Measurements from ENCODE around the gene GARIN5A.
A peak's percentile ranks its signal among the peaks of the same experiment; 100 is the strongest.
"Not testable (repeated sequence)": the region's sequence is repeated elsewhere in the genome, so short reads cannot be mapped to it uniquely, and the experiment has no call there.

GARIN5A gene

GRCh38 chr19:50488389-50489194, 11.9 kb upstream of the GARIN5A start:
- no peak for DNase-seq (ENCODE audit: low spot score)

- peak; percentile 35 for DNase-seq (ENCODE audit: low spot score)
Observed at GRCh38 chr19:50486823-50487515, 10.3 kb upstream of the GARIN5A start.

- no peak for DNase-seq (ENCODE audit: low spot score)
Observed at GRCh38 chr19:50485284-50485955, 8.8 kb upstream of the GARIN5A start.

- no peak for DNase-seq (ENCODE audit: low spot score)
Observed at GRCh38 chr19:50482916-50483315, 6.3 kb upstream of the GARIN5A start.

- no peak for DNase-seq (ENCODE audit: low spot score)
Observed at GRCh38 chr19:50482271-50482855, 5.7 kb upstream of the GARIN5A start.

GRCh38 chr19:50481351-50482149, 4.9 kb upstream of the GARIN5A start:
- no peak for DNase-seq (ENCODE audit: low spot score)

- no peak for DNase-seq (ENCODE audit: low spot score)
Observed at GRCh38 chr19:50480281-50481111, 3.8 kb upstream of the GARIN5A start.

GRCh38 chr19:50479761-50480251, 3.2 kb upstream of the GARIN5A start:
- no peak for DNase-seq (ENCODE audit: low spot score)

- DNase-seq (ENCODE audit: low spot score), result no peak
Observed at GRCh38 chr19:50478901-50479715, 2.5 kb upstream of the GARIN5A start.

- no peak for DNase-seq (ENCODE audit: low spot score)
Observed at GRCh38 chr19:50477751-50478515, 1.3 kb upstream of the GARIN5A start.

GRCh38 chr19:50476907-50477238, 225 bp upstream of the GARIN5A start:
- no peak for DNase-seq (ENCODE audit: low spot score)

GRCh38 chr19:50475736-50476223, 868 bp downstream of the GARIN5A start:
- DNase-seq (ENCODE audit: low spot score), result no peak

GRCh38 chr19:50475101-50475568, 1.5 kb downstream of the GARIN5A start:
- DNase-seq (ENCODE audit: low spot score), result no peak

GRCh38 chr19:50473336-50473735, 3.3 kb downstream of the GARIN5A start:
- not testable (repeated sequence) for DNase-seq (ENCODE audit: low spot score)

GRCh38 chr19:50468818-50469217, 7.8 kb downstream of the GARIN5A start:
- no peak for DNase-seq (ENCODE audit: low spot score)

GRCh38 chr19:50467566-50467965, 9.1 kb downstream of the GARIN5A start:
- DNase-seq (ENCODE audit: low spot score), result no peak

GRCh38 chr19:50466706-50467039, 10.0 kb downstream of the GARIN5A start:
- no peak for DNase-seq (ENCODE audit: low spot score)

- DNase-seq (ENCODE audit: low spot score), result peak; percentile 18
Observed at GRCh38 chr19:50465986-50466705, 10.5 kb downstream of the GARIN5A start.
